SH-SY5Y (cell line): ENCODE measurements around the gene TBC1D14.

Source experiments
- GATA2 ChIP-seq: IDR thresholded peaks from 2 replicates; pipeline ENCODE4 v1.6.1; 2011; ENCODE audit warnings: mild to moderate bottlenecking, low read depth, low read length
- GATA3 ChIP-seq: IDR thresholded peaks from 2 replicates; pipeline ENCODE4 v1.6.1; 2011; ENCODE audit warnings: low read depth, mild to moderate bottlenecking, low read length, moderate library complexity

Gene TBC1D14

DNA sequence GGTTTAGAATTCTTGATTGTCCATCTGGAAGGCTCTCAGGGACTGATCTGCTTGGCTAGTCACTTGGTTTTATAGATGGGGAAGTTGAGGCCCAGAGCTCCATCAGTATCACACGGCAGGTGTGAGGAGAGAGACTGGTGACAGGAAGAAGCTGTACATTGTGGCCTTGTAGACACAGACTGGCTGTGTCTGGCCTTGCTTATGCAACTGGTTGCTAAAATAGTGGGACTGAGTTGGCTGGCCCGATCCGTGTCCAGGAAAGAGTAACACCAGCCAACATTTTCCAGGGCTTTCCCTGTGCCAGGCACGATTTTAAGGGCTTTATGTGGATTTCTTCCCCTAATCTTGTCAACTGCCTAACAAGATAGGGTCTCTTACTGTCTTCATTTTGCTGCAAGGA, 2.8 kb downstream of the TBC1D14 start:
- TF ChIP-seq GATA3, result no peak
- TF ChIP-seq GATA2, result no peak

DNA sequence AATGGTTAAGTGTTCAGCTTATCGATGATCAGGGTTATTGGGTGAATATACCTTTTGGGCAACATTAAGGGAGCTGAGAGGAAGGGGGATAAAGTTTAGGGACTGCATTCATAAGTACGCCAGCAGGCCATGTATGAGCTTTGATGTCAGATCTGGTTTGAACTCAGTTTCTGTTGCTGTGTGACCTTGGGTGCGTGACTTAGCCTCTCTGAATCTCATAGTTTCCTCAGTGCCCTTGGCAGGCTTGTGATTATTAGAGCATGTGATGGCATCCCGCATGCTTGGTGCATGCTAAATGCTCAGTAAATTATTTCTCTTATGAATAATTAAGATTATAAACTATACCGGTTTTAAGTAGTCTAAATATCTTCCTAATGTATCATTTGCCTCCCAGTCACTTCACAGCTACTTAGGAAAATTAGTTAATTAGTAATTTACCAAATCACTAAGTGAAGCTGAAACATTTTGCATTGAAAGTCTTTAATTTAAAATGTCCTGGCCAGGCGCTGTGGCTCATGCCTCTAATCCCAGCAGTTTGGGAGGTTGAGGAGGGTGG, 3.8 kb downstream of the TBC1D14 start:
- TF ChIP-seq GATA2, result no peak
- TF ChIP-seq GATA3, result no peak

DNA sequence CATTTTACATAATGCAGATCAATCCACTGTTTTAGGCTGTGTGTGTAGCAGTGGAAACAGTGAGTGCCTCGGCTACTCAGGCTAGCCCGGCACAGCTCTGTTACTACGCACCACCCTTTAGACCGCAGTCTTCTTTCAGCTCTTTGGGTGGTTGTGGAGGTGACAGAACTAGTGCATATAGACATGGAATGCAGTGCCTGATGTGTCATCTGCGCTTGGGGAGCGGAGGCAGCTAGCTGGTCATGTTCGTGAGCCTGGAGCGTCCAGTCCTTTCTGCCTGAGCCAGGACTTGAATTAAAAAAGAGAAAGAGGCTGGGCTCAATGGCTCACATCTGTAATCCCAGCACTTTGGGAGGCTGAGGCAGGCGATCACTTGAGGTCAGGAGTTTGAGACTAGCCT, 4.8 kb downstream of the TBC1D14 start:
- no peak for TF ChIP-seq GATA2

DNA sequence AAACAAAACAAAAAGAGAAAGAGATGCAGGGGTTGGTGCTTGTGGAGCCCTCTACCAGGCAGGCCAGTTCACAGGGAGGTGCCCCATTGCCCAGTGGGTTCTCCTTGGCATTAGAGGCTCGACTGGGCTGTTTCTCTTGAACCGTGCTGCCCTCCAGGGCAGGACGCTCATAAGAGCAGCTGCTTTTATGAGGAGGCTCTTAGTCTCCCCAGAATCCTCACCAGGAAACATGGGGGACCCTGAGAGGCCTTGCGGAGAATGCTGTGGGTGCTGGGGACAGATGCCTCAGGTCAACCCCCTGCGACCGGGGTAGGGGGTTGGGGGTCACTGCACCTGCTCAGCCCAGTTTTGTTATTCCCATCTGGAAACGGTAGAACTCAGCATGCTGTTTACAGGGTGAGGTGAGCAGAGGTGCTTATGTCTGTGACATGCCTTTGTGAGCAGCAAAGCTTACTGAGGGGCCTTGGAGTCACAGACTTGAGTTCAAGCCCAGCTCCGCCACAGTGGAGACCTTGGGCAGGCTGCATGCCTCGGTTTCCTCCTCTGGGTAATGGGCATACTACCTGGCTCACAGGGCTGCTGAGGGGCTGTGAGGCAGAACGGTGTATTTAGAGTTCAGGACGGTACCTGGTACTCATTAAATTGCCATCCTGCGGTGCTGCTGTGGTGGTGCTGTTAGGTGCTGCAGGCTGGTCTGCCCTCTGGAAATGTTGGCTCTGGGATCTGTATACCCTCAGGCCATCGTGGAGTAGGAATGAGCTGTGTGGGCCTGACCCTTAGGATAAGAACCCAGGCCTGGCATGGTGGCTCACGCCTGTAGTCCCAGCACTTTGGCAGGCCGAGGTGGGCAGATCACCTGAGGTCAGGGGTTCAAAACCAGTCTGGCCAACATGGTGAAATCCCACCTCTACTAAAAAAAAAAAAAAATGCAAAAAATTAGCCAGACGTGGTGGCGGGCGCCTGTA, 5.7 kb downstream of the TBC1D14 start:
- TF ChIP-seq GATA2 (no peak), GATA3 (no peak)

DNA sequence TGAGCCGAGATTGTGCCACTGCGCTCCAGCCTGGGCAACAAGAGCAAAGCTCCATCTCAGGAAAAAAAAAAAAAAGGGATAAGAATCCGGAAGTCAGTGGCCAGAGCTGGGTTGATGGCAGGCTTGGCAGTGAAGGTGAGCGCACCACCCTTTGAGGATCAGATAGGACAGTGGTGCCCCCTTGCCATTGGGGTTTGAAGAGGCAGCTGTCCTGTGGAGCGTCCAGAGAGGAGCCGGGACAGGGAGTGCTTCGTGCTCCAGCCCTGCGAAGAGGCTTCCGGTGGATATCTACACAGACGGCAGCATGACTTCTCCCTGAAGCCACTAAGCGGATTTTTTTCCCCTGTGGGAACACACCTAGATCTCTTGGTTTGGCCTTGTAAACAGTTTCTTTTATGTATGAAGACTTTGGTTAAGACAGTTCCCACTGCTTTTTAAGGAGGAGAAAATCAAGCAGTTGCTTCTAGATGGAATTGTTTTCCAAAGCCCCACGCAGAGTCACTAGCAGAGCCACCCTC, 6.5 kb downstream of the TBC1D14 start:
- TF ChIP-seq GATA3 (no peak), GATA2 (no peak)

DNA sequence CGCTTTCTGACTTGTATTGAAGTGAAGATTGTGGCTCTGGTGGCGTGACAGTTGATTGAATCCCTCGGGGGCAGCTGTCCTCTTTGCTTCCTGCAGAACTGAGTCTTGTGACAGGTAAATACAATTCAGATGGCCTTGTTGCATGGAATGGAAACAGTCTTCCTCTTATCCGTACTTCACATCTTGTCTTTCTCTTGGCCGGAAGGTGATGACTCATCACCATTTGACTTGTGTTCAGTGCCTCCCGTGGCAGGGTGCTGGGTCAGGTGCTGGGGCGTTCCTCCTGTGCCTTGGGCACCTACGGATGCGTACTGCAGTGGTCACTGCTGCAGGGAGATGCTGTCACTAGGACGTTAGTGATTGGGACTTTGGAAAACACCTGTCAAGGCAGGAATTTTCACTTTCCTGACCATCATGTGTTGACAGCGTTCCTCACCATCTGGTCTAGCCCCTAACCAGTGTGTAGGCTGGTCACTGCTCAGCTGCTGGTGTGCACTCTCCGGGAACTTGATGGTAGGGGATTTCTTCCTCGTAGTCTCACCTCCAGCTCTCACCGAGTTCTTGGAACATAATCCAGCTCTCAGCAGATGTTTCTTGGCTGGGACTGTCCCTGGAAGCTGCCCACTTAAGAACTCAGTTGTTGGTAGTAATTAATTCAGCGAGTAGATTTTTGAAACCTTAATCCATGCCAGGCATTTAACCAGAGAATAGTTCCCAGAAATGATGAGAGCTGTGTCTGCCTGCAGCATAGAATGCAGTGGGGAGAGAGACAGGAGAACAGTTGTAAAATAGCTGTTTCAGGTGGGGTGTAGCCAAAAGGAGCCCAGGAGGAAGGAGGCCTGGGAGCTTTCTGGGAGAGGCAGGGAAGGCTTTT, 7.2 kb downstream of the TBC1D14 start:
- TF ChIP-seq GATA2 (no peak), GATA3 (no peak)

DNA sequence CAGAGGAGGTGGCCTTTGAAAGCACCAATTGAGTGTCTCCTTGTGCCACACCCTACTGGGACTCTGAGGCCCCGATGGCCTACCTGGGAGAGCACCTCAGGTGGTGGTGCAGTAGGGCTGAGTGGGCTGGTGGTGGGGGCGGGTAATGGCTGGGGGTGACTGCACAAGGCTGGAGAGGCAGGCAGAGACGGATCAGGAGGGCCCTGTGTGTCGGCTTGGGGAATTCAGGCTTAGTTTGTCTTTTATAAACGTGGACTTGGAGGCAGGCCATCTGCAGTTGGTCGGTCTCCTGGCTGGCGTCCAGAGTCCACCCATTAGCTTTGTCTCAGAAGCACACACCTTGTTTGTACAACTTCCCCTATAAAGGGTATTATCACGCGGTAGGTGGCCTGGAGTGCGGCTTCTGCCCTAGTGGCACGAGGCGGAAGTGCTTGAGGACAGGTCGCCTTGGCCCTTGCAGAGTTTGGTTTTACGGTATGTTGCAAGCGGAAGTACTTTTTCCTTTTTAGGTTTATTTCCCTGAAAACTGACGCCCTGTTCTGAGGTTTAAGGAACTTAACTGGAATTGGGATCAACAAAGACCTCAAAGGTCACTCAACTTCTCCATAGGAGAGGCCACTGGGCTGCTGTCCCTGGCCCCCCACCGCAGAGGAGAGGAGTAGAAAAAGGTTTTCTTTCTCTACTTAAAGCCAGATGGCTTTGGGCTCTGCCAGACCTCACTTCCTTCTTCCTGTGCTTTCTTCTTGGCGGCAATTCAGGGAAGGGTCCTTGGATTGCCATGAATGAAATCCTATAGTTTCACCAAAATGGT, 8.0 kb downstream of the TBC1D14 start:
- no peak for TF ChIP-seq GATA3
- no peak for TF ChIP-seq GATA2

DNA sequence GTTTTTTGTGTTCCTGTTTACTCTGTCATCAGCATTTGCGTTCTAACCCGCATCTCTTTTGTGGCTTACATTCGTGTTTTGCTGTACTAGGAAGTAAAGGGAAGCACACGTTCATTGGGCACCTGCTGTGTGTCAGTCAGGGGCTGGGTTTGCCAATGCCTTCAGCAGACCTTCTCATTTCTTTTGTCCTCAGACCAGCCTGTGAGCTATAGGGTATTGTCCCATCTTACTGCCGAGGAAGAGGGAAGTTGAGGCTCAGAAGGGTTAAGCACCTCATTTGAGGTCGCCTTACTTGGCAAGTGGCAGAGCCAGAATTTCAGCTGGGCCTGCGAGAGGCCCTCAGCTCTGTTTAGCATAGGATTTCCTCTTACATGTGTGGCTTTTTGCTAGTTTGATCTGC, 8.7 kb downstream of the TBC1D14 start:
- TF ChIP-seq GATA3 (no peak), GATA2 (no peak)

DNA sequence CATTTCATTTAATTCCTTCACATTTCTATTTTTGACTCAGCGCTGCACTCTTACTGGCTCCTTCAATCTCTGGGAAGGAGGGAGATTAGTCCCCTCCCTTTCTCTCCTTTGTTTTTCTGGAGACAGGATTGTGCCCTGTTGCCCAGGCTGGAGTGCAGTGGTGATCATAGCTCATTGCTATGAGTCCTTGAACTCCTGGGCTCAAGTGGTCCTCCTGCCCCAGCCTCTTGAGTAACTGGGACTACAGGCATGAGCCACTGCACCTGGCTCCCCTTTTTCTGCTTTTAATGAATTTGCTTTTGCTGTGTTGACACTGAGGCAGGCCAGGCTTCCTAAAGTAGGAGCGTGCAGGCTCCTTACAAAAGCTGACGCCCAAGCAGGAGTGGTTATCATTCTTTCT, 10.5 kb downstream of the TBC1D14 start:
- no peak for TF ChIP-seq GATA3

DNA sequence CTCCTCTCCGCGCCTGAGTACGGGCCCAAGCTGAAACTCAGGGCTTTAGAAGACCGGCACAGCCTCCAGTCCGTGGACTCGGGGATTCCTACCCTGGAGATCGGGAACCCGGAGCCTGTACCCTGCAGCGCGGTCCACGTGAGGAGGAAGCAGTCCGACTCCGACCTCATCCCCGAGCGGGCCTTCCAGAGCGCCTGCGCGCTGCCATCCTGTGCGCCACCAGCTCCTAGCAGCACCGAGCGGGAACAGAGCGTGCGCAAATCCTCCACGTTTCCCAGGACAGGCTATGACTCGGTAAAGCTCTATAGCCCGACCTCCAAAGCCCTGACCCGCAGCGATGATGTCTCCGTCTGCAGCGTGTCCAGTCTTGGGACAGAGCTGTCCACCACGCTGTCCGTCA, 13.9 kb downstream of the TBC1D14 start:
- TF ChIP-seq GATA2 (no peak), GATA3 (no peak)

DNA sequence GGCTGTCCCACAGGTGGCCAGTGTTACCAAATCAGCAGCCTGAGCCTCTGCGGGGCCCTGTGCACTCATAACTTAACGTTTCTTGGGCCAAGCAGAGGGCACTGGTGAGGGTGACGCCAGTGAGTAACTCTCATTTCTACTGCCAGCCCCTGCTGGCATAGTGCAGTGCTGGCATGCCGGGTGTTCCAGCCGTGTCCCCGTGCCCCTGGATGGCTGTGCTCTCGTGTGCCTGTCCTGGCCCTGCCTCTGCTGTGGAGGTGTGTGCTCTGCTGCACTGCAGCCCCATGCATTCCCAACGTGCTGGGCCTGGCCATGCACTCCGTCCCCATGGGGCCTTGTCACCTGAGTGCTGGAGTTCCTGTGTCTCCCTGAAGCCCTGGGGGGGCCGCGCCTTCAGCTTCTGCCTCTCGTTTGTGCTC, 14.7 kb downstream of the TBC1D14 start:
- TF ChIP-seq GATA2, result no peak
- TF ChIP-seq GATA3, result no peak

DNA sequence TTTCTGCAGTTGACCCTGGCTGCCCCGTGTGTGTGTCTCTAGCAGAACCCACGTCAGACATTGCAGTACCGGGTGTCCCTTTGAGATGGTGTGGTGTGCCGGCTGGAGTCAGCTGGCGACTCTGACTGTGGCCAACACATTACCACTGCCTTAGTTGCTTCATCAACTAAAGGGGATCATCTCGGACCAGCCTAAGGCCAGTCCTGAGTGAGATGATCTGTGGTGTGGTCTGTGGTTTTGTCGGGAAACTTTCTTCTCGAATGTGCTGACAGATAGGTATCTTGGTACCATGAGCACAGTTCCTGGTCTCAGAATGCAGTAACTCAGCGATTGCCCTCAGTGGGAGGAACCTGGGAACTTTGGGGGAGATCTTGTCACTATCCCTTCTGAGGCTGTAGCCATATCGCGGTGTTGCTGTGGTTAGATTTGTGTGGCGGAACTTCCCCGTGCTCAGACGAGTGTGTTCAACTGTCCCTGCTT, 15.8 kb downstream of the TBC1D14 start:
- no peak for TF ChIP-seq GATA3
- no peak for TF ChIP-seq GATA2

DNA sequence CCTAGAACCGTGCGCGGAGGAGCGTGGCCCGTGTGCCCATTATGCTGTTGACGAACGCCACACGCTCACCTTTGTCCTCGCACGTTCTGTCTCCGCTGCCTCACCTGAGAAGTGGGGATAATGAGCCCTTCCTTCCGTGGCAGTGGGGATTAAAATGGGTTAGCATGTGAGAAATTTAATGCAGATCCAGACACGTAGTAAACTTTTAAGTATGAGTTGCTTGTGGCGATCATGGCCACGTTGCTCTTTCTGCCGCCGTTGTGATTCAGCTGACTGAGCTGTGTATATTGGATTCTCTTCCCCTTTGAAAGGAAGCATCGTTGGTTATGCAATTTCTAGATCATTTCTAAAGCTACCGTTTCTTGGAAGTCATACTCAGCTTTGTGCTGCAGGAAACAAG, 16.5 kb downstream of the TBC1D14 start:
- TF ChIP-seq GATA3, result no peak
- TF ChIP-seq GATA2, result no peak
